Testis (tissue), 3 donors: ENCODE measurements around the gene COX10. TPM values are rescaled to one million over a fixed set of nuclear protein-coding genes. Genes with fewer than 3 reads are reported as not detected.

Source experiments
- DNase-seq: peaks from one replicate; pipeline ENCODE4 v3.0.0-alpha.2; 2019
- H3K27ac ChIP-seq, 2 donors: fragments of 200-600 bp; sonication (generic); one replicate each; pipeline ENCODE4 v1.5.1; 2019
- H3K27me3 ChIP-seq: fragments of 200-600 bp; sonication (generic); one replicate; pipeline ENCODE4 v1.5.1; 2019
- H3K36me3 ChIP-seq: fragments of 200-600 bp; sonication (generic); one replicate; pipeline ENCODE4 v1.5.1; 2017; ENCODE audit warnings: low read depth; ENCODE audit errors: missing control alignments
- H3K4me1 ChIP-seq: fragments of 200-600 bp; sonication (generic); one replicate; pipeline ENCODE4 v1.5.1; 2019
- H3K4me3 ChIP-seq, 2 donors: fragments of 200-600 bp; sonication (generic); one replicate each; pipeline ENCODE4 v1.5.1; 2017 to 2019
- H3K9me3 ChIP-seq: fragments of 200-600 bp; sonication (generic); one replicate; pipeline ENCODE4 v1.5.1; 2017
- CTCF ChIP-seq, 3 experiments: fragments of 450-650 bp in 2 of 3; fragments of 200-600 bp in 1 of 3; sonication (generic) in 1 of 3; IDR thresholded peaks; one replicate each; pipeline ENCODE4 v1.5.1; 2016 to 2019; ENCODE audit warnings: antibody characterized with exemption in 3 of 3, mild to moderate bottlenecking in 2 of 3, moderate library complexity in 1 of 3
- POLR2A ChIP-seq: fragments of 450-650 bp; IDR thresholded peaks from one replicate; pipeline ENCODE4 v1.6.1; 2017; ENCODE audit warnings: antibody characterized with exemption, mild to moderate bottlenecking, moderate library complexity
- WGBS, 2 donors: methylation state at CpG; one replicate each; pipeline ENCODE4 v1.1.5; 2018; 5-methylcytosine and 5-hydroxymethylcytosine counted together
- intact Hi-C: fragments of 100-400 bp; cut with DNase I; formaldehyde crosslinking; loops from one replicate; pipeline ENCODE4 v1.15.1; 2023; ENCODE audit warnings: low total_unique reads
- polyA plus RNA-seq: library from polyadenylated mRNA; stranded (reverse); fragments of 350-450 nt; fragmentation: Illumina TruSeq; extraction: RNeasy Lipid Tissue Mini Kit (QIAGEN cat#74804); gene quantifications from one replicate; pipeline ENCODE4 v1.2.3, GENCODE V29; 2014; ENCODE audit warnings: low read depth, low replicate concordance; ENCODE audit not compliant: insufficient read depth
- total RNA-seq, 2 donors: library from RNA; depleted of rRNA; stranded (reverse); fragments of >200 nt; gene quantifications; one replicate each; pipeline ENCODE4 v1.2.3, GENCODE V29; 2016

COX10 gene
- total and polyA plus RNA-seq, 3 donors from 2014 or later: 44.9 to 51.0 (median 50.6) TPM

- H3K27ac ChIP-seq: no peak overlapping the region
- intact Hi-C loops: no loop called here
- H3K4me3 ChIP-seq: no peak overlapping the region
- no peak for DNase-seq
- no peaks in the 10 kb centered on the region for H3K9me3 ChIP-seq
- peaks cover 2% of the 10 kb centered on the region for H3K4me1 ChIP-seq
- WGBS, 2 donors: 41 to 43% methylated on average over 3 of the region's 3 CpGs
- H3K27me3 ChIP-seq: no peaks in the 10 kb centered on the region
- TF ChIP-seq CTCF (IDR thresholded peaks at IDR 0.05) (no peak), POLR2A (no peak)
- no peaks in the 10 kb centered on the region for H3K36me3 ChIP-seq
Observed at GRCh38 chr17:14101976-14102375, 32.7 kb downstream of the COX10 start.

GRCh38 chr17:14103836-14104235 lies 34.5 kb downstream of the COX10 start:
- Histone ChIP-seq H3K4me3 (no peak overlapping the region), H3K36me3 (no peaks in the 10 kb centered on the region), H3K9me3 (no peaks in the 10 kb centered on the region), H3K4me1 (peaks cover 5% of the 10 kb centered on the region), H3K27ac (no peak overlapping the region), H3K27me3 (no peaks in the 10 kb centered on the region)
- WGBS, 2 donors: 88 to 90% methylated on average over 8 of the region's 8 CpGs
- TF ChIP-seq CTCF (IDR thresholded peaks at IDR 0.05) (no peak), POLR2A (no peak)
- no peak for DNase-seq
- intact Hi-C loops: no loop called here

- TF ChIP-seq POLR2A (no peak), CTCF (IDR thresholded peaks at IDR 0.05) (no peak)
- WGBS, 2 donors: 44 to 49% methylated on average over 3 of the region's 3 CpGs
- Histone ChIP-seq H3K9me3 (no peaks in the 10 kb centered on the region), H3K27me3 (no peaks in the 10 kb centered on the region), H3K27ac (no peak overlapping the region), H3K36me3 (no peaks in the 10 kb centered on the region), H3K4me3 (no peak overlapping the region), H3K4me1 (peaks cover 5% of the 10 kb centered on the region)
- intact Hi-C loops: no loop called here
- DNase-seq: no peak
Observed at GRCh38 chr17:14104734-14105133, 35.4 kb downstream of the COX10 start.

GRCh38 chr17:14107889-14108288 lies 38.6 kb downstream of the COX10 start:
- TF ChIP-seq CTCF (IDR thresholded peaks at IDR 0.05): no peak
- TF ChIP-seq POLR2A: no peak
- no peak overlapping the region for H3K27ac ChIP-seq
- H3K4me3 ChIP-seq: no peak overlapping the region
- no peaks in the 10 kb centered on the region for H3K36me3 ChIP-seq
- intact Hi-C loops: no loop called here
- H3K9me3 ChIP-seq: no peaks in the 10 kb centered on the region
- H3K27me3 ChIP-seq: no peaks in the 10 kb centered on the region
- H3K4me1 ChIP-seq: peaks cover 5% of the 10 kb centered on the region
- DNase-seq: no peak

GRCh38 chr17:14112407-14112806 lies 43.1 kb downstream of the COX10 start:
- no peak for DNase-seq
- 94 to 98% methylated on average over 2 of the region's 2 CpGs for WGBS, 2 donors
- Histone ChIP-seq H3K27ac (no peak overlapping the region), H3K36me3 (no peaks in the 10 kb centered on the region), H3K27me3 (no peaks in the 10 kb centered on the region), H3K4me3 (no peak overlapping the region), H3K4me1 (no peaks in the 10 kb centered on the region), H3K9me3 (no peaks in the 10 kb centered on the region)
- intact Hi-C loops: no loop called here
- TF ChIP-seq POLR2A (no peak), CTCF (IDR thresholded peaks at IDR 0.05) (no peak)
